Measurements from ENCODE around the gene UNG.
"Not testable (repeated sequence)": the region's sequence is repeated elsewhere in the genome, so short reads cannot be mapped to it uniquely, and the experiment has no call there.

Gene UNG

DNA sequence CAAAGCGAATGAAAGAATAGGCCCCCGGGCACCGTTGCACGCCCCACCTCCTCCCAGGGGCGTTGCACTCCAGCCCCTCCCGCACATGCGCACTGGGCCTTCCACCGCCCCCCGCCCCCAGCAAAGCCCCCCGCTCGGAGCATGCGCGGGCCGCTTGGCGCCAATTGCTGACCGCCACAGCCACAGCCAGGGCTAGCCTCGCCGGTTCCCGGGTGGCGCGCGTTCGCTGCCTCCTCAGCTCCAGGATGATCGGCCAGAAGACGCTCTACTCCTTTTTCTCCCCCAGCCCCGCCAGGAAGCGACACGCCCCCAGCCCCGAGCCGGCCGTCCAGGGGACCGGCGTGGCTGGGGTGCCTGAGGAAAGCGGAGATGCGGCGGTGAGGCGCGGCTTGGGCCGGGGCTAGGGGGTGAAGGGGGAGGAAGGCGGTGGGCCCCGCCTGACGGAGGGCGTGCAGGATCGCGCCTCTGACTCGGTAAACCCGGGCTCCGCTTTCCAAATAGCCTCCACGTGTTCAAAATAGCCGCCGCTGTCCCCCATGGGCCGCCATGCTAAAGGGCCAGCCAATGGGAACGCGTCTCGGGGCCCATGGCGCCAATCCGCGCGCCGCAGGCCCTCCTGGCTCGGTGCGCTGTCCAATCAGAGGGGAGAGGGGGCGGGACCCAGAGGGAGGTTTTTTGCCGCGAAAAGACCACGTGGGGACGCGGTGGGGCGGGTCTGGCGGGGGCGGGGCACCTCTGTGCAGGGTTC is at the start of gene UNG:
Gene UNG (plus strand): TSS at position 163 of the 748 bp plus-strand sequence. CDS start 83 bp downstream, at position 246.
- DNase-seq, result peak; percentile 95 to 98

DNA sequence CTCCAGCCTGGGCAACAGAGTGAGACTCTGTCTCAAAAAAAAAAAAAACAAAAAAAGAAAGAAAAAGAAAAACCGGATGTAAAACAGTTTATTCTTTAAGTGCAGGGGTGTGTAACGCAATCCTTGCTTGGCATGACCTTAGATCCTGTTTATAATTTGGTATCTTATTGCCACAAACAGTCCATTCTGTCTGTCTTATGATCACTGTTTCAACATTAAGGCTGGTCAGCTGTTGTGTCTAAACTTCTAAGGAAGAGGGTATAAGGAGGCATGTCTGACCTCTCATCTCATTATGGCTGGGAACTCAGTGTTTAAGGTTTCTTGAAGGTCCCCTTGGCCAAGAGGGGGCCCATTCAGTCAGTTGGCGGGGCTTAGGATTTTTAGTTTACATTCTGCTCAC is 48.7 kb upstream of the UNG start:
- peak in 1 of 2 donors; percentile 55 for DNase-seq

DNA sequence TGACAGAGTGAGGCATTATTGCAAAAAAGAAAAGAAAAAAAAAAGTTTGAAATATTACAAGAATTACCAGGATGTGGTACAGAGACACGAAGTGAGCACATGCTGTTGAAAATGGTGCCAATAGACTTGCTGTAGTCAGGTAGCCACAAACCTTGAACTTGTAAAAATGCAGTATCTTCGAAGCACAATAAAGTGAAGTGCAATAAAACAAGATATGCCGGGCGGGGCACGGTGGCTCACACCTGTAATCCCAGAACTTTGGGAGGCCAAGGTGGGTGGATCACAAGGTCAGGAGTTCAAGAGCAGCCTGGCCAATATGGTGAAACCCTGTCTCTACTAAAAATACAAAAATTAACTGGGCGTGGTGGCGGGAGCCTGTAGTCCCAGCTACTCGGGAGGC is 47.6 kb upstream of the UNG start:
- DNase-seq, result not testable (repeated sequence)

- DNase-seq, result no peak
Measured at GRCh38 chr12:109052097-109052413, 45.3 kb upstream of the UNG start.

DNA sequence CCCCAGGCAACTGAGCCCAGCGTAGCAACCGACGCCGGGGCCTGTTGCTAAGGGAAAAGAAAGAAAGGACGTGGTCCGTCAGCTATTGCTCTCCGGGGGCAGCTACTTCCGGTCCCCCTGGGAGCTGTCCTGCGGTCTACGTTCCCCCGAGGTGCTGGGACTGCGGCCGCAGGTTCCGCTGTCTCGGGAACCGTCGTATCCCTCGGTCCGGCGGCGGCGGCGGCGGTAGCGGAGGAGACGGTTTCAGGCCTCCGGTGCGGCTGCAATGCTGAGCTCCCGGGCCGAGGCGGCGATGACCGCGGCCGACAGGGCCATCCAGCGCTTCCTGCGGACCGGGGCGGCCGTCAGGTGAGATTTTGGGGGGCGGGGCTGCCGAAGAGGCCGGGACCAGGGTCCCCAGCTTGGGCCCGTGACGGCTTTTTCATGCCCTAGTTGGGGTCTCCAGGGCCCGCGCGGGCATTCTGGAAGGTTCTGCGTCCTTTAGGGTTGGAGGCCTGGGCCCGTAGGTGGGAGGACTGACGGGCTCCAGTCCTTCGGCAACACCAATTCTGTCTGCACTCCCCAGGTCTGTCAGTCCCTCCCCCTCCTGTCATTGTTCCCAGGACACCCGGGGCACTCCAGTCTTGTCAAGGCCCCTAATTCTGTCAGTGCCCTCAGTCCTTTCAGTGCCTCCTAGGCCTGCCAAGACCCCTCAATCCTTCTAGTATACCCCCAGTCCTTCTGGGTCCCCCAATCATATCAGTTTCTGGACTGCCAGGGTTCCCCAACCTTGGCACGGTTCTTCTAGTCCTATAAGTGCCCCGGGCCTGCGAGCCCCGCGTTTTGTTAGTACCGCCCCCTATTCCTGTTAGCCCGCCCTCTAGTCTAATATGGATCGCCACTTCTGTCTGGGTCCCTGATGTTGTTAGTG is 44.7 kb upstream of the UNG start, which contains the start of gene USP30:
Gene USP30 (plus strand): TSS at position 163 of the 910 bp plus-strand sequence. CDS start 103 bp downstream, at position 266.
- DNase-seq, result peak; percentile 67 to 92

DNA sequence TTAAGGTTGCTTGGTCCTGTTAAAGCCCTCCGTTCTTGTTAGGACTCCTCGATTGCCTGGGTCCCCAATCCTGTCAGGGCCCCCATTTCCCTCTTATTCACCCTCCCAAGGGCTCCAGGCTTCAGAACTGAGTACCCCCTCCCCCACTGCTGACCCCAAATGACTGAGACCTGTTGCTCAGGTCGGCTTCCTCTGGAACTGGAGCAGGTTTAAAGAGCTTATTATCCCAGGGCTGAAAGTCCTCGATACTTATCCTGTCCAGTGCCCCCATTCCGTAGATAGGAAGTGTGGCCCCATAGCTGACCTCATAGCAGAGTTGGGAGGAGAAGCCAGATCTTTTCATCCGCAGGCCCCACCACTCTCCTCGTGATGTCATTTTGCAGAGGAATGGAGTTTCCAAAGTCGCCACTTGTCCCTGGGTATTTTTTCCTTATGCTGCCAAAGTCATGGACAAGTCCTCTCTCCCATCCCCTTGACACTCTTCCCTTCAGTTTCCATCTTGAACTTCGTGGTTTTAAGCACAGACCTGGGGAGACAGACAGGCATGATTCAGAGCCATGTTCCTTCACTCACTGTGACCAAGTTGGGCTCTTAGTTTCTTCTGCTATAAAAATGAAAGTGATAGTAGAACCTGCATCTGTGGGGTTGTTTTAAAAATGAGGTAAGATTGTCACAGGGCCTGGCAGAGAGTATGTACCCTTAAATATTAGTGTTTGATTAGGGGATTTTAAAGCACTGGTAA is 43.8 kb upstream of the UNG start:
- DNase-seq, result peak; percentile 52 to 71

GRCh38 chr12:109054124-109054513 is 43.3 kb upstream of the UNG start:
- not testable (repeated sequence) for DNase-seq

DNA sequence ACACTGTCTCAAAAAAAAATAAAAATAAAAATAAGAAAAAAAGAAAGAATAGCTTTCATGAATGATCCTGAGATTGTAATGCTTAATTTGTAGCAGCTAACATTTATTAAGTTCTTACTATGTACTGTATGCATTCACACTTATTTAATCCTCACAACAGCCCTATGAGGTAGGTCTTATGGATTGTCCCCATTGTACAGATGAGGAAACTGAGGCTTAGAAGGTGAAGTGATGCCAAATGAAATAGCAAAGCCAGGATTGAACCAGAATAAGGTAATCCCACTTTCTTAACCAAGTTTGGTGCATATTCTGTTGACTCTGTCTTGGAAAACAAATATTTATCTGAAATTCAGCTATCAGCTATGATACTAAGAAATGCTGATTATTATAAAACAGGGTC is 42.9 kb upstream of the UNG start:
- no peak for DNase-seq

- no peak for DNase-seq
Measured at GRCh38 chr12:109056891-109057290, 40.5 kb upstream of the UNG start.

GRCh38 chr12:109057376-109057775 is 40.0 kb upstream of the UNG start:
- no peak for DNase-seq

DNA sequence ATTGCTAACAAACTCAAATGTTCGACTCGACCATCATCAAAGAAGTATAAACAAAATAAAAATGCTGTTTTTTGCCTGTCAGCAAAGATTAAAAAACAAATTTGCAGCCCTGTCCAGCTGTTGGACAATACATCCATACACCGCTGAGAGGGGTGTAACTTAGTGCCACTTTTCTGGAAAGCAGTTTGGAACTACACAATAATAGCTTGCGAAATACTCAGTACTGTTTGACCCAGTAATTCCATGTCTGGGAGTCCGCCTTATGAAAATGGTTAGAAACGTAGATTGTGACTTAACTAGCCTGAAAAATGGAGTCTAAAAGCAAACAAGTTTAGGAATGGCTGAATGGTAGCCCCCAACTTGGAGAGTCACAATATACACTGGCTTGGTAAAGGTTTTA is 38.6 kb upstream of the UNG start:
- no peak for DNase-seq

GRCh38 chr12:109064143-109064542 is 33.3 kb upstream of the UNG start:
- DNase-seq, result no peak

DNA sequence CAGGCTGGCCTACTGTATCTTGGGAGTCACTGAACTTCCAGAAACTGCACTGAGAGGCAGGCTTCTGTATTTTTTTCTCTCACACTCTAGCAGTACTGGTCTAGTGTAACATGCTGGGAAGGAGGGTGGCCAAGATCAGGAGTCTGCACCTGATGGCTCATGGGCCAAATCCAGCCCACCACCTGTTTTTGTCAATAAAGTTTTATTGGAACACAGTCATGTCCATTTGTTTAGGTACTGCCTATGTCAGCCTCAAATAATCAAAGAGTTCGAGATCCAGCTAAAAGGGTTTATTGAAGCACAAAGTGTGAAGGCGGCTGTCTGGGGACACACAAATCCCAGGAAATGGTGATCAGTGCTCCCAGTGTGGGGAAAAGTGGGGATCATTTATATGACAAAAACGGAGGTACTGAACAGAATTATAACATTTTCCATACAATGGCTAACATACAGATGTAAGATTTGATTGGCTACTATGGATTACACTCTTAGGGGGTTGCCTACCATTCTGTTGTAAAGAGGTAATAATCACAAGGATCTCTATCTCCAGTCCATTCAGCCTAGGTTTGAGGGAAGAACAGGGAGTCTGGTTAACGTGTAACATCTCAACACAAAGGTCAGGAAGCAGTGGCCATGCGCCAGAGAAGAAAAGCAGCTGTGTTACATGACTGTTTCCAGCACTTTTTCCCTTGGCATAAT is 32.1 kb upstream of the UNG start:
- DNase-seq, result no peak

DNA sequence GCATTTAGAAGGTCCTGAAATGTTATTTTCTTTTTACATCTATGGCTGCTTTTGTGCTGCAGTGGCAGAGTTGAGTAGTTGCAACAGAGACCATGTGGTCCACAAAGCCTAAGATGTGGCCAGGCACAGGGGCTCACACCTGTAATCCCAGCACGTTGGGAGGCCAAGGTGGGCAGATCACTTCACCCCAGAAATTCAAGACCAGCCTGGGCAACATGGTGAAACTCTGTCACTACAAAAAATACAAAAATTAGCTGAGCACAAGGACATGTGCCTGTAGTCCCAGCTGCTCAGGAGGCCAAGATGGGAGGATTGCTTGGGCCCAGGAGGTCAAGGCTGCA is 31.6 kb upstream of the UNG start:
- DNase-seq, result no peak

- DNase-seq, result no peak
Measured at GRCh38 chr12:109069307-109070271, 27.8 kb upstream of the UNG start.

DNA sequence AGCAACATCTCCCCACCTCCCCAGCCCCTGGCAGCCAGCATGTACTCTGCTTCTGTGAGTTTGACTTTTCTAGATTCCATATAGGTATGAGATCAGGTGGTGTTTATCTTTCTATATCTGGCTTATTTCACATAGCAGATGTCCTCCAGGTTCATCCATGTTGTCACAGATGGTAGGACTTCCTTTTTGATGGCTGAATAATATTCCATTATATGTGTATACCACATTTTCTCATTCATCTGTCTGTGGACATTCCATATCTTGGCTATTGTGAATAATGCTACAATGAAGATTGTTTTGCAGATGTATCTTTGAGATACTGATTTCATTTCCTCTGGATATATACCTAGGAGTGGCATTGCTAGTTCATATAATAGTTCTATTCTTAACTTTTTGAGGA is 22.5 kb upstream of the UNG start:
- no peak for DNase-seq

DNA sequence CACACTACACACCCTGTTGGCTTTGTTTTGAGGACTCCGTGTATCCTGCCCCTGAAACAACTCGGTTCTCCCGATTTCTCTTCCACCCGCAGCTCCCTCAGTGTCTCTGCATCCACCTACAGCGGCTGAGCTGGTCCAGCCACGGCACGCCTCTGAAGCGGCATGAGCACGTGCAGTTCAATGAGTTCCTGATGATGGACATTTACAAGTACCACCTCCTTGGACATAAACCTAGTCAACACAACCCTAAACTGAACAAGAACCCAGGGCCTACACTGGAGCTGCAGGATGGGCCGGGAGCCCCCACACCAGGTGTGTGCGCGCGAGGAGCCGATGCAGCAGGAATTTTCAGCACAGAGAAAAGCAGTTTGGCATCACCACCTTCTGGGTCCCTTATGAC is 14.6 kb upstream of the UNG start:
- no peak for DNase-seq

DNA sequence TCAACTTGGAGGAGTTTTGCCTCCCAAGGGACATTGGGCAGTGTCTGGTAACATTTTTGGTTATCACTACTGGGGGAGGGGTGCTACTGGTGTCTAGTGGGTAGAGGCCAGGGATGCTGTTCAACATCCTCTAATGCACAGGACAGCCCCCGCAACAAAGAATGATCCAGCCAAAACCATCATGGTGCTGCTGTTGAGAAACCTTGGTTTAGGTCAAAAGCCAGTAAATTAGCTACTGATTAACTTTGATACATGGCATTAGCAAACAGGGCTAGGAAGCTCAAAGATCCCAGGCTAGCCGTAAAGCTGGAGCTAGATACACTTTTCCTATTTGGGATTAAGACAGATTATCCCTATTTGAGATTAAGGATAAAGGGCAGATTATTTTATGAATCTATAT is 13.0 kb upstream of the UNG start:
- DNase-seq, result no peak

DNA sequence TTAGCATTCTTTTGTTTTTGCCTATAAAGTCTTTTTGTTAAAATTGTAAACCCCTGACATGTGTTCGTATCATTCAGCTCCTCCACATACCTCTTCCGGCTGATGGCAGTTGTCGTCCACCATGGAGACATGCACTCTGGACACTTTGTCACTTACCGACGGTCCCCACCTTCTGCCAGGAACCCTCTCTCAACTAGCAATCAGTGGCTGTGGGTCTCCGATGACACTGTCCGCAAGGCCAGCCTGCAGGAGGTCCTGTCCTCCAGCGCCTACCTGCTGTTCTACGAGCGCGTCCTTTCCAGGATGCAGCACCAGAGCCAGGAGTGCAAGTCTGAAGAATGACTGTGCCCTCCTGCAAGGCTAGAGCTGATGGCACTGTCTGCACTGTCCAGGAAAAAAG is 11.8 kb upstream of the UNG start:
- no peak for DNase-seq

DNA sequence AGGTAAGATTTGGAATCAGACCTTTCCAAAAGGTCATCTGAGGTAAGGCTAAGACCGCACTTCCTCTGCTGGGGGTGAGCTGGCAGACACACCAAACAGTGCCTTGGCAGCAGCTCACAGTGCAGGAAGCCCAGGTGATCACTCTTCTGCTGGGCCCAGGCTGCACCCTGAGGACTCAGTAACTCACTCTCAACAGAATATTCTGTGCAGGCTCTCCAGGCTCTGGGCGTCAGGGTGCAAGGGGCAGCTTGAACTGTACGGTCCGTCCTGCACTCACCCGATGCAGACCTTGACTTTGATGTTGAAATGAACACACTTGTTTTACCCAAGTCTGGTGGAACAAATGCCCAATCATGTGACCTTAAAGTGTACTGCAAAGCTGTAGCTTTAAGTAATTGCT is 10.1 kb upstream of the UNG start:
- no peak for DNase-seq

DNA sequence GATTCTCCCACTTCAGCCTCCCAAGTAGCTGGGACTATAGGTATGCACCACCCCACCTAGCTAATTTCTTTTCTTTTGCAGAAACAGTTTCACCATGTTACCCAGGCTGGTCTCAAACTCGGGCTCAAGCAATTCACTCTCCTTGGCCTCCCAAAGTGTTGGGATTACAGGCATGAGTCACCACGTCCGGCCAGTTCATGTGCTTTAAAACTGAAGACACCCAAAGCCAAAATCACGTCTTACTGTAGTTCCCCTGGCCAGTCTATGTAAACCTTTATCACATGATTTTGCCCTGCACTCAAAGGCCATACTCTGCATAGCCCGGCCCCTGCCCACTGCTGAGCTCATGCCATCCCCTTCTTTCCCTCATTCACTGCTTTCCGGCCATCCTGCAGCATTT is 8.6 kb upstream of the UNG start:
- no peak for DNase-seq

GRCh38 chr12:109089683-109090082 is 7.7 kb upstream of the UNG start:
- DNase-seq, result no peak
